GM12878 (cell line): ENCODE measurements around the gene EPS8L1. TPM values are rescaled to one million over a fixed set of nuclear protein-coding genes. Genes with fewer than 3 reads are reported as not detected.
A peak's percentile ranks its signal among the peaks of the same experiment; 100 is the strongest.

ENCODE experiments used
- ATAC-seq: fragments of 200-7000 bp; cut with Tn5 transposase; 3 replicates; pipeline ENCODE4 v1.9.1; 2020; ENCODE audit warnings: mild to moderate bottlenecking, moderate library complexity
- BruUV-seq: library from RNA; stranded (reverse); fragments of 400-500 nt; replicated peaks from 2 replicates; lab custom pipeline; 2021; lab: Mats Ljungman, UMichigan
- CTCF ChIA-PET: fragments of 300-600 bp; sonication (Branson Sonifier 250); formaldehyde crosslinking; extraction: SDS; loops from one replicate; lab custom pipeline; 2021; ENCODE audit warnings: inconsistent platforms; lab: Yijun Ruan, JAX
- POLR2A ChIA-PET: fragments of 350-600 bp; formaldehyde crosslinking; extraction: SDS; loops from one replicate; lab custom pipeline; 2021; ENCODE audit warnings: inconsistent platforms; lab: Charles Lee
- RAD21 ChIA-PET: fragments of 300-600 bp; sonication (Branson Sonifier 250); formaldehyde crosslinking; loops from one replicate; lab custom pipeline; 2023; ENCODE audit warnings: antibody characterized with exemption; ENCODE audit not compliant: unreplicated experiment; lab: Charles Lee
- SMC1A ChIA-PET: fragments of 300-600 bp; sonication (Branson Sonifier 250); formaldehyde crosslinking; loops from one replicate; lab custom pipeline; 2023; ENCODE audit not compliant: unreplicated experiment, uncharacterized antibody; lab: Charles Lee
- DNase-seq: peaks from one replicate; pipeline ENCODE4 v3.0.0-alpha.2; 2011; ENCODE audit warnings: low read depth, low spot score
- FAIRE-seq: peaks from 3 replicates; lab custom pipeline; 2011; peaks lifted over from hg19 to GRCh38; lab: Jason Lieb, UNC
- H2AFZ ChIP-seq: 2 replicates; pipeline ENCODE4 v1.6.0; 2011; ENCODE audit warnings: low read depth, low read length, control low read depth; ENCODE audit not compliant: control insufficient read depth
- H3K27ac ChIP-seq: 2 replicates; pipeline ENCODE4 v1.5.1; 2011; ENCODE audit warnings: control low read depth; ENCODE audit not compliant: control insufficient read depth, insufficient read depth
- H3K27me3 ChIP-seq, 2 experiments: replicated peaks in 1 of 2; 2 replicates each; pipeline versions ENCODE4 v1.6.0 to v1.6.1; 2011; ENCODE audit warnings: low read length in 1 of 2; ENCODE audit not compliant: control insufficient read depth in 2 of 2, insufficient read depth in 2 of 2
- H3K36me3 ChIP-seq, 2 experiments: 2 replicates each; pipeline ENCODE4 v1.5.1; 2011; ENCODE audit warnings: low read length in 1 of 2; ENCODE audit not compliant: control insufficient read depth in 2 of 2, insufficient read depth in 2 of 2
- H3K4me1 ChIP-seq: 2 replicates; pipeline ENCODE4 v1.6.1; 2011; ENCODE audit warnings: mild to moderate bottlenecking, low read length, moderate library complexity, mixed read lengths; ENCODE audit not compliant: control insufficient read depth, insufficient read depth
- H3K4me2 ChIP-seq: 2 replicates; pipeline ENCODE4 v1.6.0; 2011; ENCODE audit warnings: control low read depth; ENCODE audit not compliant: control insufficient read depth, insufficient read depth
- H3K4me3 ChIP-seq: fragments of 200-600 bp; sonication (generic); 2 replicates; pipeline ENCODE4 v1.5.1; 2016
- H3K79me2 ChIP-seq: 2 replicates; pipeline ENCODE4 v1.6.0; 2011; ENCODE audit warnings: low read length; ENCODE audit not compliant: control insufficient read depth, insufficient read depth
- H3K9ac ChIP-seq: 2 replicates; pipeline ENCODE4 v1.8.0; 2011; ENCODE audit warnings: low read length, control low read depth, mixed read lengths; ENCODE audit not compliant: control insufficient read depth, insufficient read depth
- H3K9me3 ChIP-seq: replicated peaks from 3 replicates; pipeline ENCODE4 v1.5.1; 2011; ENCODE audit warnings: mild to moderate bottlenecking, low read length; ENCODE audit not compliant: control insufficient read depth, insufficient read depth
- H4K20me1 ChIP-seq: 2 replicates; pipeline ENCODE4 v1.6.0; 2011; ENCODE audit not compliant: control insufficient read depth, insufficient read depth
- BCL11A ChIP-seq: IDR thresholded peaks from 2 replicates; pipeline ENCODE4 v1.6.1; 2011; ENCODE audit warnings: low read depth, low read length
- BCLAF1 ChIP-seq: fragments of 450-650 bp; IDR thresholded peaks from 2 replicates; pipeline ENCODE4 v1.6.1; 2017; ENCODE audit warnings: antibody characterized with exemption, mild to moderate bottlenecking, moderate library complexity
- CBX3 ChIP-seq: fragments of 200-600 bp; sonication (generic); IDR thresholded peaks from 2 replicates; pipeline ENCODE4 v1.6.1; 2016; ENCODE audit warnings: low read depth, borderline replicate concordance
- DPF2 ChIP-seq: fragments of 450-650 bp; IDR thresholded peaks from 2 replicates; pipeline ENCODE4 v1.6.1; 2017; ENCODE audit warnings: mild to moderate bottlenecking
- HDAC2 ChIP-seq: fragments of 200-600 bp; sonication (generic); IDR thresholded peaks from 2 replicates; pipeline ENCODE4 v1.6.1; 2017
- IRF5 ChIP-seq: fragments of 450-650 bp; IDR thresholded peaks from 2 replicates; pipeline ENCODE4 v1.6.1; 2017; ENCODE audit warnings: borderline replicate concordance
- JUND ChIP-seq: IDR thresholded peaks from 2 replicates; pipeline ENCODE4 v1.6.1; 2012; ENCODE audit warnings: low read depth, mild to moderate bottlenecking, low read length, improper control_type of control experiment, moderate library complexity
- PML ChIP-seq: IDR thresholded peaks from 2 replicates; pipeline ENCODE4 v1.6.1; 2012; ENCODE audit warnings: low read length, inconsistent platforms
- WGBS: methylation state at CpG from one replicate; pipeline ENCODE4 v1.1.6; 2016; ENCODE audit warnings: low lambda C conversion rate; ENCODE audit not compliant: insufficient replicate concordance, insufficient coverage; ENCODE audit errors: missing lambda C conversion rate; 5-methylcytosine and 5-hydroxymethylcytosine counted together
- in situ Hi-C: fragments of 300-500 bp; cut with MboI; formaldehyde crosslinking; loops from 9 replicates; pipeline ENCODE4 v1.14.3; 2018; ENCODE audit warnings: mixed read lengths
- intact Hi-C: fragments of 100-400 bp; cut with micrococcal nuclease; formaldehyde crosslinking; loops from one replicate; pipeline ENCODE4 v1.14.2; 2022; ENCODE audit not compliant: unreplicated experiment
- polyA plus RNA-seq, 11 experiments: library from polyadenylated mRNA; depleted of rRNA in 4 of 11; unstranded in 6 of 11; stranded (reverse) in 5 of 11; fragments of >200 nt; fragmentation: Nextera tagmentation in 4 of 11; fragmentation: Illumina TruSeq in 1 of 11; extraction: Ambion mirVana in 4 of 11; extraction: Trizol in 1 of 11; gene quantifications; 1 replicate in 1 of 11; 2 replicates in 10 of 11; pipeline versions ENCODE4 v1.2.1 to v1.2.3, GENCODE V29; 2011 to 2016; ENCODE audit warnings: inconsistent platforms in 2 of 11, missing spikeins in 2 of 11, low read depth in 1 of 11
- total RNA-seq, 4 experiments: library from RNA; depleted of rRNA in 3 of 4; stranded (reverse); fragments of >200 nt in 3 of 4; fragmentation: Illumina TruSeq in 1 of 4; extraction: Trizol in 1 of 4; gene quantifications; 2 replicates each; pipeline versions ENCODE4 v1.2.1 to v1.2.3, GENCODE V29; 2013 to 2021

Gene EPS8L1
- total and polyA plus RNA-seq, 10 of the 15 experiments (the other 5 are each of a cell fraction or from before 2014, with no cell fraction given), result 0.68 to 2.2 (median 0.96) TPM; not detected in 2

- TF ChIP-seq PML (no peak), DPF2 (no peak), BCLAF1 (no peak), BCL11A (no peak), CBX3 (no peak), IRF5 (no peak), JUND (no peak), HDAC2 (no peak)
- CTCF ChIA-PET, result no interaction called here
- no peak for FAIRE-seq
- BruUV-seq, result TSS peak; percentile 49
- H3K4me2 ChIP-seq, result no peak overlapping the region
- H4K20me1 ChIP-seq, result no peaks in the 10 kb centered on the region
- no peak for DNase-seq
- intact Hi-C loops, result no loop called here
- no peaks in the 10 kb centered on the region for H3K27me3 ChIP-seq
- H3K9ac ChIP-seq, result no peak overlapping the region
- H3K4me3 ChIP-seq, result no peak overlapping the region
- no peak overlapping the region for H2AFZ ChIP-seq
- POLR2A ChIA-PET, result no interaction called here
- 92% methylated on average over 30 of the region's 30 CpGs for WGBS
- H3K4me1 ChIP-seq, result no peaks in the 10 kb centered on the region
- ATAC-seq, result no peak
- SMC1A ChIA-PET, result no interaction called here
- no peak overlapping the region for H3K27ac ChIP-seq
- H3K79me2 ChIP-seq, result no peaks in the 10 kb centered on the region
- RAD21 ChIA-PET, result interaction anchor here (0.6 kb wide), 1 partner anchor 127 kb away, joined by 3 read pairs; no protein-coding TSS in a partner anchor
- H3K36me3 ChIP-seq, result peaks cover 4 to 14% of the 10 kb centered on the region in 2 experiments
- no peaks in the 10 kb centered on the region for H3K9me3 ChIP-seq
- in situ Hi-C loops, result no loop called here
Measured at GRCh38 chr19:55041627-55042343, 33.9 kb upstream of the EPS8L1 start.
